K562 (cell line): ENCODE measurements around the gene PABPC1L. TPM values are rescaled to one million over a fixed set of nuclear protein-coding genes. Genes with fewer than 3 reads are reported as not detected.

ENCODE experiments used
- ADNP ChIP-seq: fragments of 200-800 bp; sonication (Bioruptor generic); IDR thresholded peaks from 2 replicates; pipeline ENCODE4 v1.6.1; 2016; ENCODE audit warnings: missing genetic modification characterization, missing compliant biosample characterization
- CXXC5 ChIP-seq: fragments of 250-450 bp; sonication (Bioruptor Pico); IDR thresholded peaks from 2 replicates; pipeline ENCODE4 v1.8.0; 2022; ENCODE audit warnings: inconsistent platforms, mild to moderate bottlenecking, moderate library complexity
- MTF1 ChIP-seq: fragments of 250-450 bp; sonication (Bioruptor Pico); IDR thresholded peaks from 2 replicates; pipeline ENCODE4 v1.9.0; 2021; ENCODE audit warnings: moderate library complexity, mild to moderate bottlenecking, inconsistent platforms, borderline replicate concordance
- MXI1 ChIP-seq: IDR thresholded peaks from 2 replicates; pipeline ENCODE4 v1.6.1; 2011; ENCODE audit warnings: low read depth, mild to moderate bottlenecking, improper control_type of control experiment, low read length
- PHB ChIP-seq: fragments of 250-450 bp; sonication (Bioruptor Pico); IDR thresholded peaks from 2 replicates; pipeline ENCODE4 v1.5.0; 2021
- SMAD4 ChIP-seq: fragments of 250-450 bp; sonication (Bioruptor Pico); conservative IDR thresholded peaks from 2 replicates; pipeline ENCODE4 v1.8.0; 2021; ENCODE audit warnings: inconsistent platforms, mild to moderate bottlenecking, moderate library complexity
- SMARCC2 ChIP-seq: fragments of 450-650 bp; IDR thresholded peaks from 2 replicates; pipeline ENCODE4 v1.6.1; 2017; ENCODE audit warnings: antibody characterized with exemption, moderate library complexity, mild to moderate bottlenecking, low read depth
- TEAD2 ChIP-seq: fragments of 450-650 bp; IDR thresholded peaks from 2 replicates; pipeline ENCODE4 v1.6.1; 2016; ENCODE audit warnings: missing genetic modification characterization, control low read depth, missing compliant biosample characterization
- TOE1 ChIP-seq, 2 experiments: fragments of 450-650 bp in 1 of 2; sonication (generic) in 1 of 2; formaldehyde crosslinking in 1 of 2; IDR thresholded peaks; 2 replicates each; pipeline versions ENCODE4 v1.7.1 to v1.8.0; 2016 to 2022; ENCODE audit warnings: borderline replicate concordance in 2 of 2, mild to moderate bottlenecking in 2 of 2, antibody characterized with exemption in 1 of 2, inconsistent platforms in 1 of 2, low read depth in 1 of 2, missing genetic modification reagents in 1 of 2, moderate library complexity in 1 of 2
- TRIM28 ChIP-seq: fragments of 450-650 bp; IDR thresholded peaks from 2 replicates; pipeline ENCODE4 v1.6.1; 2017
- ZFP36 ChIP-seq: fragments of 150-350 bp; IDR thresholded peaks from 2 replicates; pipeline ENCODE4 v1.6.1; 2018; ENCODE audit warnings: low read length, low read depth; ENCODE audit not compliant: partially characterized antibody
- ZNF143 ChIP-seq: sonication (generic); formaldehyde crosslinking; IDR thresholded peaks from 2 replicates; pipeline ENCODE4 v1.9.0; 2022; ENCODE audit warnings: mild to moderate bottlenecking, missing genetic modification reagents
- ZNF316 ChIP-seq: fragments of 450-650 bp; IDR thresholded peaks from 2 replicates; pipeline ENCODE4 v1.6.1; 2016
- polyA plus RNA-seq, 8 experiments: library from polyadenylated mRNA; depleted of rRNA in 4 of 8; stranded (reverse) in 5 of 8; unstranded in 3 of 8; fragments of >200 nt; fragmentation: Nextera tagmentation in 2 of 8; fragmentation: Illumina TruSeq in 1 of 8; extraction: Ambion mirVana in 2 of 8; extraction: Trizol in 1 of 8; gene quantifications; 2 replicates each; pipeline versions ENCODE4 v1.2.1 to v1.2.3, GENCODE V29; 2011 to 2014; ENCODE audit warnings: inconsistent platforms in 1 of 8, missing spikeins in 1 of 8
- total RNA-seq, 7 experiments: library from RNA; depleted of rRNA in 6 of 7; stranded (reverse); fragments of >200 nt in 6 of 7; fragmentation: Illumina TruSeq in 2 of 7; extraction: Trizol in 2 of 7; gene quantifications; 2 replicates each; pipeline versions ENCODE4 v1.2.1 to v1.2.3, GENCODE V29; 2011 to 2021; ENCODE audit warnings: low replicate concordance in 1 of 7
- TF ChIP-seq, protein P1 (sequence below): fragments of 250-450 bp; sonication (Bioruptor Pico); IDR thresholded peaks from 2 replicates; pipeline ENCODE4 v1.5.0; 2022; ENCODE audit warnings: mild to moderate bottlenecking
- TF ChIP-seq, protein P2 (sequence below): fragments of 450-650 bp; IDR thresholded peaks from 2 replicates; pipeline ENCODE4 v1.6.1; 2014; ENCODE audit warnings: low read depth, mild to moderate bottlenecking, moderate library complexity, borderline replicate concordance
- TF ChIP-seq, protein P3 (sequence below): sonication (generic); formaldehyde crosslinking; IDR thresholded peaks from 2 replicates; pipeline ENCODE4 v1.8.0; 2023; ENCODE audit warnings: mild to moderate bottlenecking, missing genetic modification reagents
- TF ChIP-seq, protein P4 (sequence below): fragments of 450-650 bp; formaldehyde crosslinking; IDR thresholded peaks from 2 replicates; pipeline ENCODE4 v1.4.0; 2022; ENCODE audit warnings: missing genetic modification characterization
- TF ChIP-seq, protein P5 (sequence below), 2 experiments: fragments of 450-650 bp in 1 of 2; IDR thresholded peaks; 2 replicates each; pipeline ENCODE4 v1.6.1; 2011 to 2017; ENCODE audit warnings: low read depth in 2 of 2, antibody characterized with exemption in 1 of 2, borderline replicate concordance in 1 of 2, low read length in 1 of 2, mild to moderate bottlenecking in 1 of 2, mixed read lengths in 1 of 2; ENCODE audit not compliant: control insufficient read depth in 1 of 2

PABPC1L gene
- total and polyA plus RNA-seq, 9 of the 15 experiments (the other 6 are each of a cell fraction or from before 2014, with no cell fraction given) = 6.0 to 90.3 (median 15.8) TPM

DNA sequence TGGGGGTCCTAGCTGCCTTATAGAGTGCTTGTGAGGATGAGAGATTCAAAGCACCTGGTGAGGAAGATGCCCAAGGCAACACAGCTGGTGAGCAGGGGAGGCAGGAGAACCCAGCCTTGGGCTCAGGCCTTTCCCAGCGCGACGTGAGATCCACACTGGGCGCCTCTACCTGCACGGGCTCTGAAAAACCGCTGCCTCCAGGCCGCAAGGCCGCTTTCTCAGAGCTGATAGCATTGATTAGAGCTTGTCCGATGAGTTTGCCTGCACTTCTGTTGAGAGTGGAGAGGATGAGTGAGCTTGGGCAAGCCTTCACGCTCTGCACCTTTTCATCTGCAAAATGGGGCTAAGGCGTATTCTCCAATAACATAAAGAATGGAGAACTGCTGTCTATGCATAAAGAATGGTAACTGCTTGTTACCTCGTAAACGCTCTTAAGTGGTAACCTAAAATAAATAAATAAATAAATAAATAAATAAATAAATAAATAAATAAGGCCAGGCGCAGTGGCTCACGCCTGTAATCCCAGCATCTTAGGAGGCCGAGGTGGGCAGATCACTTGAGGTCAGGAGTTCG lies 916 bp downstream of the PABPC1L start (continued):
- TF ChIP-seq, protein P1, sequence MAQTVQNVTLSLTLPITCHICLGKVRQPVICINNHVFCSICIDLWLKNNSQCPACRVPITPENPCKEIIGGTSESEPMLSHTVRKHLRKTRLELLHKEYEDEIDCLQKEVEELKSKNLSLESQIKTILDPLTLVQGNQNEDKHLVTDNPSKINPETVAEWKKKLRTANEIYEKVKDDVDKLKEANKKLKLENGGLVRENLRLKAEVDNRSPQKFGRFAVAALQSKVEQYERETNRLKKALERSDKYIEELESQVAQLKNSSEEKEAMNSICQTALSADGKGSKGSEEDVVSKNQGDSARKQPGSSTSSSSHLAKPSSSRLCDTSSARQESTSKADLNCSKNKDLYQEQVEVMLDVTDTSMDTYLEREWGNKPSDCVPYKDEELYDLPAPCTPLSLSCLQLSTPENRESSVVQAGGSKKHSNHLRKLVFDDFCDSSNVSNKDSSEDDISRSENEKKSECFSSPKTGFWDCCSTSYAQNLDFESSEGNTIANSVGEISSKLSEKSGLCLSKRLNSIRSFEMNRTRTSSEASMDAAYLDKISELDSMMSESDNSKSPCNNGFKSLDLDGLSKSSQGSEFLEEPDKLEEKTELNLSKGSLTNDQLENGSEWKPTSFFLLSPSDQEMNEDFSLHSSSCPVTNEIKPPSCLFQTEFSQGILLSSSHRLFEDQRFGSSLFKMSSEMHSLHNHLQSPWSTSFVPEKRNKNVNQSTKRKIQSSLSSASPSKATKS (CRISPR knock-in tag) = no peak
- no peak for TF ChIP-seq PHB (CRISPR knock-in tag)
- peak; percentile 35 for TF ChIP-seq ZNF316
- no peak for TF ChIP-seq TRIM28
- peak; percentile 8 for TF ChIP-seq ZFP36
- TF ChIP-seq CXXC5 = no peak
- no peak for TF ChIP-seq ZNF143
- no peak for TF ChIP-seq MXI1
- peak; percentile 76; the same call in 1 of the 2 replicates for TF ChIP-seq ADNP (tag)
- TF ChIP-seq, protein P2, sequence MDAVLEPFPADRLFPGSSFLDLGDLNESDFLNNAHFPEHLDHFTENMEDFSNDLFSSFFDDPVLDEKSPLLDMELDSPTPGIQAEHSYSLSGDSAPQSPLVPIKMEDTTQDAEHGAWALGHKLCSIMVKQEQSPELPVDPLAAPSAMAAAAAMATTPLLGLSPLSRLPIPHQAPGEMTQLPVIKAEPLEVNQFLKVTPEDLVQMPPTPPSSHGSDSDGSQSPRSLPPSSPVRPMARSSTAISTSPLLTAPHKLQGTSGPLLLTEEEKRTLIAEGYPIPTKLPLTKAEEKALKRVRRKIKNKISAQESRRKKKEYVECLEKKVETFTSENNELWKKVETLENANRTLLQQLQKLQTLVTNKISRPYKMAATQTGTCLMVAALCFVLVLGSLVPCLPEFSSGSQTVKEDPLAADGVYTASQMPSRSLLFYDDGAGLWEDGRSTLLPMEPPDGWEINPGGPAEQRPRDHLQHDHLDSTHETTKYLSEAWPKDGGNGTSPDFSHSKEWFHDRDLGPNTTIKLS = no peak
- TF ChIP-seq, protein P3, sequence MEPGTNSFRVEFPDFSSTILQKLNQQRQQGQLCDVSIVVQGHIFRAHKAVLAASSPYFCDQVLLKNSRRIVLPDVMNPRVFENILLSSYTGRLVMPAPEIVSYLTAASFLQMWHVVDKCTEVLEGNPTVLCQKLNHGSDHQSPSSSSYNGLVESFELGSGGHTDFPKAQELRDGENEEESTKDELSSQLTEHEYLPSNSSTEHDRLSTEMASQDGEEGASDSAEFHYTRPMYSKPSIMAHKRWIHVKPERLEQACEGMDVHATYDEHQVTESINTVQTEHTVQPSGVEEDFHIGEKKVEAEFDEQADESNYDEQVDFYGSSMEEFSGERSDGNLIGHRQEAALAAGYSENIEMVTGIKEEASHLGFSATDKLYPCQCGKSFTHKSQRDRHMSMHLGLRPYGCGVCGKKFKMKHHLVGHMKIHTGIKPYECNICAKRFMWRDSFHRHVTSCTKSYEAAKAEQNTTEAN (CRISPR knock-in tag) = no peak
- TF ChIP-seq, protein P4, sequence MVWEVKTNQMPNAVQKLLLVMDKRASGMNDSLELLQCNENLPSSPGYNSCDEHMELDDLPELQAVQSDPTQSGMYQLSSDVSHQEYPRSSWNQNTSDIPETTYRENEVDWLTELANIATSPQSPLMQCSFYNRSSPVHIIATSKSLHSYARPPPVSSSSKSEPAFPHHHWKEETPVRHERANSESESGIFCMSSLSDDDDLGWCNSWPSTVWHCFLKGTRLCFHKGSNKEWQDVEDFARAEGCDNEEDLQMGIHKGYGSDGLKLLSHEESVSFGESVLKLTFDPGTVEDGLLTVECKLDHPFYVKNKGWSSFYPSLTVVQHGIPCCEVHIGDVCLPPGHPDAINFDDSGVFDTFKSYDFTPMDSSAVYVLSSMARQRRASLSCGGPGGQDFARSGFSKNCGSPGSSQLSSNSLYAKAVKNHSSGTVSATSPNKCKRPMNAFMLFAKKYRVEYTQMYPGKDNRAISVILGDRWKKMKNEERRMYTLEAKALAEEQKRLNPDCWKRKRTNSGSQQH (CRISPR knock-in tag) = no peak
- TF ChIP-seq, protein P5, sequence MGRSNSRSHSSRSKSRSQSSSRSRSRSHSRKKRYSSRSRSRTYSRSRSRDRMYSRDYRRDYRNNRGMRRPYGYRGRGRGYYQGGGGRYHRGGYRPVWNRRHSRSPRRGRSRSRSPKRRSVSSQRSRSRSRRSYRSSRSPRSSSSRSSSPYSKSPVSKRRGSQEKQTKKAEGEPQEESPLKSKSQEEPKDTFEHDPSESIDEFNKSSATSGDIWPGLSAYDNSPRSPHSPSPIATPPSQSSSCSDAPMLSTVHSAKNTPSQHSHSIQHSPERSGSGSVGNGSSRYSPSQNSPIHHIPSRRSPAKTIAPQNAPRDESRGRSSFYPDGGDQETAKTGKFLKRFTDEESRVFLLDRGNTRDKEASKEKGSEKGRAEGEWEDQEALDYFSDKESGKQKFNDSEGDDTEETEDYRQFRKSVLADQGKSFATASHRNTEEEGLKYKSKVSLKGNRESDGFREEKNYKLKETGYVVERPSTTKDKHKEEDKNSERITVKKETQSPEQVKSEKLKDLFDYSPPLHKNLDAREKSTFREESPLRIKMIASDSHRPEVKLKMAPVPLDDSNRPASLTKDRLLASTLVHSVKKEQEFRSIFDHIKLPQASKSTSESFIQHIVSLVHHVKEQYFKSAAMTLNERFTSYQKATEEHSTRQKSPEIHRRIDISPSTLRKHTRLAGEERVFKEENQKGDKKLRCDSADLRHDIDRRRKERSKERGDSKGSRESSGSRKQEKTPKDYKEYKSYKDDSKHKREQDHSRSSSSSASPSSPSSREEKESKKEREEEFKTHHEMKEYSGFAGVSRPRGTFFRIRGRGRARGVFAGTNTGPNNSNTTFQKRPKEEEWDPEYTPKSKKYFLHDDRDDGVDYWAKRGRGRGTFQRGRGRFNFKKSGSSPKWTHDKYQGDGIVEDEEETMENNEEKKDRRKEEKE (IDR thresholded peaks at IDR 0.05; ENCODE audit: borderline replicate concordance in 1 of 2, control insufficient read depth in 1 of 2, low read depth in 2 of 2, low read length in 1 of 2) = no peak
- TF ChIP-seq TOE1 (IDR thresholded peaks at IDR 0.05; ENCODE audit: borderline replicate concordance) = no peak
- TF ChIP-seq TOE1 (CRISPR knock-in tag; IDR thresholded peaks at IDR 0.05; ENCODE audit: borderline replicate concordance, low read depth) = no peak
- no peak for TF ChIP-seq SMAD4
- TF ChIP-seq SMARCC2 = no peak
- TF ChIP-seq MTF1 (CRISPR knock-in tag) = no peak
- no peak for TF ChIP-seq TEAD2
